ENCODE data around the gene CEP250. TPM values are rescaled to one million over a fixed set of nuclear protein-coding genes. Genes with fewer than 3 reads are reported as not detected.
A peak's percentile ranks its signal among the peaks of the same experiment; 100 is the strongest.

Gene CEP250
- total RNA-seq, 2 donors from 2014 or later = 45.1 to 55.0 TPM

DNA sequence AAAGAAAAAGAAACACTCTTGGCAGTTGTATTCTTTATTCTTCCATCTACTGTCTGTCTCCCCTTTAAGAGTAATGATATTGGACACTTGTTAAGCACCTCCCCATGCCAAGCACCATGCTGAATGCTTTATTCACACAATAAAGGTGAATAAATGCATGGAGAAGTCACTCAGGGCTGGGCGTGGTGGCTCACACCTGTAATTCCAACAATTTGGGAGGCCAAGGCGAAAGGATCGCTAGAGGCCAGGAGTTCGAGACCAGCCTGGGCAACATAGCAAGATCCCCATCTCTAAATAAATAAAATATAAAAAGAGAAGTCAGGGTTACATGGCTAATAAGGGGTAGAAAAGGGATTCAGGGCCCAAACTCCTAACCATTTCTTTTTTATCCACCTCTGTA is 32.1 kb downstream of the CEP250 start:
- H3K27me3 Mint-ChIP-seq (ENCODE audit: low read depth) = no peaks in the 10 kb centered on the region
- H3K9me3 Mint-ChIP-seq = peaks cover 0 to 3% of the 10 kb centered on the region in 2 donors
- no peak overlapping the region for H3K4me3 Mint-ChIP-seq
- H3K27ac Mint-ChIP-seq = no peak overlapping the region
- H3K4me1 Mint-ChIP-seq (ENCODE audit: low read depth) = peaks cover 44% of the 10 kb centered on the region
- peaks cover 17 to 28% of the 10 kb centered on the region in 2 donors for H3K36me3 Mint-ChIP-seq (ENCODE audit: insufficient read depth in 2 of 2)
- ATAC-seq (replicated peaks in 1 of 2) (no peak), DNase-seq (no peak)

DNA sequence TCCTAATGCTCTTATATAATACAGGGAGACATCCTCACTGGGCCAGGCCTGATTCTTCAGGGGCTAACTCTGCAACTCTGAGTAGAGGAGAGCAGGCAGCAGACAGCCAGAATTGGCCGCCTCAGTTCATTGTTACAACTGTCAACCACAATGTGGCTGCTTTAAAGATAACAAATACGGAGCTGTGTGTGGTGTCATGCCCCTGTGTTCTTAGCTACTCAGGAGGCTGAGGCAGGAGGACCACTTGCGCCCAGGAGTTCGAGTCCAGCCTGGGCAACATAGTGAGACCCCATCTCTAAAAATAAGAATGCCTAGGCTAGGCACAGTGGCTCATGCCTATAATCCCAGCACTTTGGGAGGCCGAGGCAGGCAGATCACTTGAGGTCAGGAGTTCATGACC is 34.3 kb downstream of the CEP250 start:
- H3K27ac Mint-ChIP-seq = peak overlapping the region; percentile 79
- no peaks in the 10 kb centered on the region for H3K27me3 Mint-ChIP-seq (ENCODE audit: low read depth)
- DNase-seq = no peak
- peak overlapping the region; percentile 78 to 100 for H3K4me3 Mint-ChIP-seq
- peaks cover 52% of the 10 kb centered on the region for H3K4me1 Mint-ChIP-seq (ENCODE audit: low read depth)
- no peaks in the 10 kb centered on the region for H3K9me3 Mint-ChIP-seq
- peaks cover 14 to 24% of the 10 kb centered on the region in 2 donors for H3K36me3 Mint-ChIP-seq (ENCODE audit: insufficient read depth in 2 of 2)
- ATAC-seq (replicated peaks in 1 of 2) = no peak

DNA sequence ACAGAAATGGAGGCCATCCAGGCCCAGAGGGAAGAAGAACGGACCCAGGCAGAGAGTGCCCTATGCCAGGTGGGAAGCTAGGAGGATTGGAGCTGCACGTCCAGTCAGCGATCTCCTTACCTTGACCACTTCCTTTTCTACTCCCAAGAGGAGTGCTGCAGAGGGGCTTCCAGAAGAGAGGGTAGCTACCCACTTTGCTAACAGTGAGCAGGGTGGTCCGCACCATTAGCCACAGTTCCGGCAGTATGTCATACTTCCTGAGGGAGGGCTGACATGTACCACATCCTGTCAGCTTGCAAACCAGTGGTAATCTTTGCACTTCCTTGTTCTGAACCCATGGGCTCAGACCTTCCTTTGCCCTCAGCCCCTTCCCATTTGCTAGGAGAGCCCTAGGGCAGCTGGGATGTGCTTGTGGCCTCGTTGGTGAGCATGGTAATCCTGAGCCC is 35.4 kb downstream of the CEP250 start:
- Mint-ChIP-seq H3K27me3 (ENCODE audit: low read depth) (no peaks in the 10 kb centered on the region), H3K4me3 (peak overlapping the region; percentile 100), H3K36me3 (ENCODE audit: insufficient read depth in 2 of 2) (peaks cover 18 to 34% of the 10 kb centered on the region in 2 donors), H3K27ac (peak overlapping the region; percentile 100), H3K9me3 (no peaks in the 10 kb centered on the region), H3K4me1 (ENCODE audit: low read depth) (peaks cover 52% of the 10 kb centered on the region)
- DNase-seq (peak; percentile 64 to 67), ATAC-seq (replicated peaks in 1 of 2) (peak; percentile 98)

DNA sequence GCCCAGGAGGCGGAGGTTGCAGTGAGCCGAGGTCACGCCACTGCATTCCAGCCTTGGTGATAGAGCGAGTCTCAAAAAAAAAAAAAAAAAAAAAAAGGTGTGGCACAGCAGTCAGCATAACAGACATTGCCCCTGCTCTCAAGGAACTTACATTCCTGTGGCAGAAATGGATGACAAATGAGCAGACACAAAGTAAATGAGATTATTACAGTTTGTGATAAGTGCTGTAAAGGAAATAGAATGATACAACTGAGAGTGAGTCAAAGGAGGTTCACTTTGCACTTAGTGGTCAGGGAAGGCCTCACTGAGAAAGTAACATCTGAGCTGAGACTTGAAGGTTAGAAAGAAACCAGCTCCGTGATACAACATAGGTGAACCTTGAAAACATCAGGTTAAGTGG is 36.4 kb downstream of the CEP250 start:
- DNase-seq = no peak
- ATAC-seq (replicated peaks in 1 of 2) = peak; percentile 47 to 48
- Mint-ChIP-seq H3K4me3 (peak overlapping the region; percentile 100), H3K4me1 (ENCODE audit: low read depth) (peaks cover 52% of the 10 kb centered on the region), H3K36me3 (ENCODE audit: insufficient read depth in 2 of 2) (peaks cover 18 to 36% of the 10 kb centered on the region in 2 donors), H3K9me3 (no peaks in the 10 kb centered on the region), H3K27me3 (ENCODE audit: low read depth) (no peaks in the 10 kb centered on the region), H3K27ac (peak overlapping the region; percentile 100)

DNA sequence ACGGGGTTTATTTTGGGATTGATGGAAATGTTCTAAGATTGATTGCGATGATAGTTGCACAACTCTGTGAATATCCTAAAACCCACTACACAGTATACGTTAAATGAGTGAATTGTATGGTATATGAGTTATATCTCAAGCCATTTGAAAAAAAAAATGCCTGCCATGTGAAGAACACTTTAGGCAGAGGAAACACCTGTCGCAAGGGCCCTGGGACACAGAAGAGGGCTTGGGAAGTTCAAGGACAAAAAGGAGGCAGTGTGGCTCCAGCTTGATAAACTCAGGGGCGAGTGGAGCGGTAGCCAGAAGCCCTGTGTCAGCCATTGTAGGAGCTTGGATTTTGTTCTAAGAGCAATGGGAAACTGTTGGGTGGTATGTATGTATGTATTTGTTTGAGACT is 37.0 kb downstream of the CEP250 start:
- no peaks in the 10 kb centered on the region for H3K9me3 Mint-ChIP-seq
- DNase-seq (no peak), ATAC-seq (replicated peaks in 1 of 2) (no peak)
- H3K27ac Mint-ChIP-seq = peak overlapping the region; percentile 100
- peaks cover 52% of the 10 kb centered on the region for H3K4me1 Mint-ChIP-seq (ENCODE audit: low read depth)
- H3K4me3 Mint-ChIP-seq = peak overlapping the region; percentile 100
- H3K36me3 Mint-ChIP-seq (ENCODE audit: insufficient read depth in 2 of 2) = peaks cover 18 to 36% of the 10 kb centered on the region in 2 donors
- no peaks in the 10 kb centered on the region for H3K27me3 Mint-ChIP-seq (ENCODE audit: low read depth)

DNA sequence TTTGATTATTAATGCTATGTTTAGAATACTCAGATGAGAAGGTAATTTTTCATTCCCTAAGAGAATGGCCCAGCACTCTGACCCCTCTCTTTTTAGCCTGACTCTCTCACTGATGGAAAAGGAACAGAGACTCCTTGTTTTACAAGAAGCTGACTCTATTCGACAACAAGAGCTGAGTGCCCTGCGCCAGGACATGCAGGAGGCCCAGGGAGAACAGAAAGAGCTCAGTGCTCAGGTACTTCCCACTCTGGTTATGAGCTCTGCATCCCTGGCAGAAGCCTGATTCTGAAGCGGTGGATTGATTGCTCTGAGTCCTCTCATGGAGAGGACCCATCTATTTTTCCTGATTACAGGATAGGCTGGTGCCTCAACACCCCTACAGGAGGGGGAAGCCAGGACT is 41.1 kb downstream of the CEP250 start:
- DNase-seq (no peak), ATAC-seq (replicated peaks in 1 of 2) (no peak)
- Mint-ChIP-seq H3K4me1 (ENCODE audit: low read depth) (peaks cover 18% of the 10 kb centered on the region), H3K36me3 (ENCODE audit: insufficient read depth in 2 of 2) (peaks cover 13 to 37% of the 10 kb centered on the region in 2 donors), H3K4me3 (no peak overlapping the region), H3K9me3 (no peaks in the 10 kb centered on the region), H3K27ac (no peak overlapping the region), H3K27me3 (ENCODE audit: low read depth) (no peaks in the 10 kb centered on the region)

DNA sequence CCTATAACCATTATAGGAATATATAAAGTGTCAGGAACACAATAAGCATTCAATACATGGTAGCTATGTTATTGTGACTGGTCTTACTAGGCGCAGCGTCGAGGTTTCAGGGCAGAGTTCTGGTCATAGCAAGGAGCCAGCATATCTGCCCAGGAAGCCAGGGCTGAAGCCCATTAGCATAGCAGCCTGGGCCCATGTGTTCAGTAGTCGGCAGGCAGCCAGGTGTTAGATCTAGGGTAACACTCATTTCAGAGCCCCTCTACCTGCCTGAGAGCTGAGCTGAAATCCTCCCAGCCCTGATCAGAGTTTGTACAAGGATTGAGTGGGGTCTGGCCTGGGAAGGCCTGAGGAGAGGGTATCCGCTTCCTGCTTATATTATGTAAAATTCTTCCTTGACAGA is 41.9 kb downstream of the CEP250 start:
- H3K27me3 Mint-ChIP-seq (ENCODE audit: low read depth) = no peaks in the 10 kb centered on the region
- H3K36me3 Mint-ChIP-seq (ENCODE audit: insufficient read depth in 2 of 2) = peaks cover 16 to 37% of the 10 kb centered on the region in 2 donors
- H3K9me3 Mint-ChIP-seq = no peaks in the 10 kb centered on the region
- H3K4me3 Mint-ChIP-seq = no peak overlapping the region
- DNase-seq = no peak
- ATAC-seq (replicated peaks in 1 of 2) = no peak
- peaks cover 9% of the 10 kb centered on the region for H3K4me1 Mint-ChIP-seq (ENCODE audit: low read depth)
- no peak overlapping the region for H3K27ac Mint-ChIP-seq

DNA sequence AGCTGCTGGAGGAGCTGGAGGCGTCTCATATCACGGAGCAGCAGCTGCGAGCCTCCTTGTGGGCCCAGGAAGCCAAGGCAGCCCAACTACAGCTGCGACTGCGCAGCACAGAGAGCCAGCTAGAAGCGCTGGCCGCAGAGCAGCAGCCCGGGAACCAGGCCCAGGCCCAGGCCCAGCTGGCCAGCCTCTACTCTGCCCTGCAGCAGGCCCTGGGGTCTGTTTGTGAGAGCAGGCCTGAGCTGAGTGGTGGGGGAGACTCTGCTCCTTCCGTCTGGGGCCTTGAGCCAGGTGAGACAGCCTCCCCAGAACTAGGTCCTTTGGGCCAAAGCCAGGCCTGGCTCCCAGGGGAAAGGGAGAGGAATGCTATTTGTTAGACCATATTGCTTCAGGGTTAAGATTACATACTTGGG is 42.4 kb downstream of the CEP250 start:
- DNase-seq (no peak), ATAC-seq (replicated peaks in 1 of 2) (no peak)
- Mint-ChIP-seq H3K9me3 (no peaks in the 10 kb centered on the region), H3K27ac (no peak overlapping the region), H3K36me3 (ENCODE audit: insufficient read depth in 2 of 2) (peaks cover 16 to 40% of the 10 kb centered on the region in 2 donors), H3K27me3 (ENCODE audit: low read depth) (no peaks in the 10 kb centered on the region), H3K4me3 (no peak overlapping the region), H3K4me1 (ENCODE audit: low read depth) (peaks cover 5% of the 10 kb centered on the region)

DNA sequence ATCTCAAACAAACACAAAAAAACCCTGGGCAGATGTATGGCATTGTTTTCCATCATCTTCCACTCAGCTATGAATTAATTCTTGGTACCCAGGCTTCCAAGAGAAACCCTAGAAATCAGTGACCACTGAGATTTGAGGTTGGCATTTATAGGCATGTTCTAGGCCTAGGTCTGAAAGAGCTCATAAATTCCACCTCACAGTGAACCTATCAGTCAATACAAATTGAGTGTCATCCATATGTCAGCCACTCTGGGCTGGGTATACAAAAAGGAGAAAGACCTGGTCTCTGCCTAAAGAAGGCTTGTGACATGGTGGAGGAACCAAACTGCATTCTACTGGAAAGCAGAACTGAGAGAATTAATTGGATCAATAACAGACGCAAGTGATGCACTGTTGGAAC is 43.9 kb downstream of the CEP250 start:
- peak overlapping the region; percentile 17 for H3K27ac Mint-ChIP-seq

DNA sequence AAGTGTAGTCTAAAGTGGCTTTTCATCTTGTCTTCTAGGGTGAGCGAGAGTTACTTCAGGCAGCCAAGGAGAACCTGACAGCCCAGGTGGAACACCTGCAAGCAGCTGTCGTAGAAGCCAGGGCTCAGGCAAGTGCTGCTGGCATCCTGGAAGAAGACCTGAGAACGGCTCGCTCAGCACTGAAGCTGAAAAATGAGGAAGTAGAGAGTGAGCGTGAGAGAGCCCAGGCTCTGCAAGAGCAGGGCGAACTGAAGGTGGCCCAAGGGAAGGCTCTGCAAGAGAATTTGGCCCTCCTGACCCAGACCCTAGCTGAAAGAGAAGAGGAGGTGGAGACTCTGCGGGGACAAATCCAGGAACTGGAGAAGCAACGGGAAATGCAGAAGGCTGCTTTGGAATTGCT is 47.0 kb downstream of the CEP250 start:
- Mint-ChIP-seq H3K36me3 (ENCODE audit: insufficient read depth in 2 of 2) (peaks cover 11 to 35% of the 10 kb centered on the region in 2 donors), H3K27me3 (ENCODE audit: low read depth) (no peaks in the 10 kb centered on the region), H3K9me3 (no peaks in the 10 kb centered on the region), H3K27ac (no peak overlapping the region), H3K4me3 (no peak overlapping the region), H3K4me1 (ENCODE audit: low read depth) (peaks cover 27% of the 10 kb centered on the region)
- DNase-seq = no peak
- no peak for ATAC-seq (replicated peaks in 1 of 2)

More for the DNA sequence above, 43.9 kb downstream of the CEP250 start:
- ATAC-seq (replicated peaks in 1 of 2) = no peak
- peaks cover 14 to 45% of the 10 kb centered on the region in 2 donors for H3K36me3 Mint-ChIP-seq (ENCODE audit: insufficient read depth in 2 of 2)
- no peak overlapping the region for H3K4me3 Mint-ChIP-seq
- H3K4me1 Mint-ChIP-seq (ENCODE audit: low read depth) = peaks cover 2% of the 10 kb centered on the region
- no peaks in the 10 kb centered on the region for H3K27me3 Mint-ChIP-seq (ENCODE audit: low read depth)
- no peak for DNase-seq
- H3K9me3 Mint-ChIP-seq = no peaks in the 10 kb centered on the region

DNA sequence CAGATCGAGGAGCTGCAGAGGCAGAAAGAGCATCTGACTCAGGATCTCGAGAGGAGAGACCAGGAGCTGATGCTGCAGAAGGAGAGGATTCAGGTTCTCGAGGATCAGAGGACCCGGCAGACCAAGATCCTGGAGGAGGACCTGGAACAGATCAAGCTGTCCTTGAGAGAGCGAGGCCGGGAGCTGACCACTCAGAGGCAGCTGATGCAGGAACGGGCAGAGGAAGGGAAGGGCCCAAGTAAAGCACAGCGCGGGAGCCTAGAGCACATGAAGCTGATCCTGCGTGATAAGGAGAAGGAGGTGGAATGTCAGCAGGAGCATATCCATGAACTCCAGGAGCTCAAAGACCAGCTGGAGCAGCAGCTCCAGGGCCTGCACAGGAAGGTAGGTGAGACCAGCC is 47.9 kb downstream of the CEP250 start:
- H3K27me3 Mint-ChIP-seq (ENCODE audit: low read depth) = no peaks in the 10 kb centered on the region
- H3K4me1 Mint-ChIP-seq (ENCODE audit: low read depth) = peaks cover 27% of the 10 kb centered on the region
- peaks cover 11 to 34% of the 10 kb centered on the region in 2 donors for H3K36me3 Mint-ChIP-seq (ENCODE audit: insufficient read depth in 2 of 2)
- no peak overlapping the region for H3K27ac Mint-ChIP-seq
- no peak overlapping the region for H3K4me3 Mint-ChIP-seq
- ATAC-seq (replicated peaks in 1 of 2) (no peak), DNase-seq (no peak)
- no peaks in the 10 kb centered on the region for H3K9me3 Mint-ChIP-seq

DNA sequence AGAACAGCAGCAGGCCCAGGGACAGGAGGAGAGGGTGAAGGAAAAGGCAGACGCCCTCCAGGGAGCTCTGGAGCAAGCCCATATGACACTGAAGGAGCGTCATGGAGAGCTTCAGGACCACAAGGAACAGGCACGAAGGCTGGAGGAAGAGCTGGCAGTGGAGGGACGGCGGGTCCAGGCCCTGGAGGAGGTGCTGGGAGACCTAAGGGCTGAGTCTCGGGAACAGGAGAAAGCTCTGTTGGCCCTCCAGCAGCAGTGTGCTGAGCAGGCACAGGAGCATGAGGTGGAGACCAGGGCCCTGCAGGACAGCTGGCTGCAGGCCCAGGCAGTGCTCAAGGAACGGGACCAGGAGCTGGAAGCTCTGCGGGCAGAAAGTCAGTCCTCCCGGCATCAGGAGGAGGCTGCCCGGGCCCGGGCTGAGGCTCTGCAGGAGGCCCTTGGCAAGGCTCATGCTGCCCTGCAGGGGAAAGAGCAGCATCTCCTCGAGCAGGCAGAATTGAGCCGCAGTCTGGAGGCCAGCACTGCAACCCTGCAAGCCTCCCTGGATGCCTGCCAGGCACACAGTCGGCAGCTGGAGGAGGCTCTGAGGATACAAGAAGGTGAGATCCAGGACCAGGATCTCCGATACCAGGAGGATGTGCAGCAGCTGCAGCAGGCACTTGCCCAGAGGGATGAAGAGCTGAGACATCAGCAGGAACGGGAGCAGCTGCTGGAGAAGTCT is 48.6 kb downstream of the CEP250 start:
- Mint-ChIP-seq H3K4me3 (no peak overlapping the region), H3K36me3 (ENCODE audit: insufficient read depth in 2 of 2) (peaks cover 11 to 33% of the 10 kb centered on the region in 2 donors), H3K27me3 (ENCODE audit: low read depth) (no peaks in the 10 kb centered on the region), H3K9me3 (no peaks in the 10 kb centered on the region), H3K27ac (no peak overlapping the region), H3K4me1 (ENCODE audit: low read depth) (peaks cover 27% of the 10 kb centered on the region)
- ATAC-seq (replicated peaks in 1 of 2) (no peak), DNase-seq (no peak)

DNA sequence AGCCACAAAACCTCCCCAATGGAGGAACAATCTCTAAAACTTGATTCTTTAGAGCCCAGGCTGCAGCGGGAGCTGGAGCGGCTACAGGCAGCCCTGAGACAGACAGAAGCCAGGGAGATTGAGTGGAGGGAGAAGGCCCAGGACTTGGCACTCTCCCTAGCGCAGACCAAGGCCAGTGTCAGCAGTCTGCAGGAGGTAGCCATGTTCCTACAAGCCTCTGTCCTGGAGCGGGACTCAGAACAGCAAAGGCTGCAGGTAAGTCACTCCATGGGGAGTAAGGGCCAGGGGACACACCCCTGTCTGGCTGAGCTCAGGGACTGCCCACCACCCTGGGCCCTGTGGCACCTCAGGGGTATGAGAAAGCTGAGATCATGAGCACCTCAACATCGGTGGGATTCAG is 49.4 kb downstream of the CEP250 start:
- Mint-ChIP-seq H3K9me3 (no peaks in the 10 kb centered on the region), H3K27me3 (ENCODE audit: low read depth) (no peaks in the 10 kb centered on the region), H3K4me1 (ENCODE audit: low read depth) (peaks cover 27% of the 10 kb centered on the region), H3K36me3 (ENCODE audit: insufficient read depth in 2 of 2) (peaks cover 5 to 28% of the 10 kb centered on the region in 2 donors), H3K27ac (peak overlapping the region; percentile 26), H3K4me3 (no peak overlapping the region)
- DNase-seq (no peak), ATAC-seq (replicated peaks in 1 of 2) (no peak)

DNA sequence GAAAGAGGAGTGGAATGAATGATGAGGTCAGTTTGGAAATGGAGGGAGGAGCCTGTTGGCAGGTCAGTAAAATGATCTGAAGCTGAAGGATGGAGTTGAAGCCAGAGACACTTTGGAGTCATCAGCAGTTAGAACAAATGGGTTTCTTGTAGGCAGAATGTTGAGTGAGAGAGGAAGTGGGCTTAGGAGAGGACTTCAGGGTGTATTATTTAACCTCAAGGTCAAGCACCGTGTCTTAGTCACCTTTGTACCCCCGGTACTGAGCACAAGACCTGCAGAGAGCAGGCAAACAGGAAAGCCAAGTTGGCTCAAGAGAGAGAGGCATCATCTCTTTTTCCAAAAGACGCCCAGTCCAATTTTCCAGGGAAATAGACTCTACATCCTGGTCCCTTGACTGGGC is 50.8 kb downstream of the CEP250 start:
- Mint-ChIP-seq H3K27ac (peak overlapping the region; percentile 45), H3K4me3 (peak overlapping the region in 1 of 2 donors; percentile 2), H3K9me3 (no peaks in the 10 kb centered on the region), H3K4me1 (ENCODE audit: low read depth) (peaks cover 27% of the 10 kb centered on the region), H3K36me3 (ENCODE audit: insufficient read depth in 2 of 2) (peaks cover 5 to 26% of the 10 kb centered on the region in 2 donors), H3K27me3 (ENCODE audit: low read depth) (no peaks in the 10 kb centered on the region)
- DNase-seq (no peak), ATAC-seq (replicated peaks in 1 of 2) (no peak)

Measured in activated T-cell treated with anti-CD3 and anti-CD28 coated beads, Interleukin-2, amount 50 U/mL, for 72 hours (primary cell).